GM20000 (cell line): Measurements from ENCODE around the gene SRP72.

Experiments used
- DNase-seq: peaks from one replicate; pipeline ENCODE4 v3.0.0; 2012; ENCODE audit warnings: low spot score
- TF ChIP-seq, protein P1 (sequence below): IDR thresholded peaks from 2 replicates; pipeline ENCODE4 v1.5.1; 2012; ENCODE audit warnings: mild to moderate bottlenecking, control low read depth; ENCODE audit errors: extremely low read depth, missing control alignments

Gene SRP72

DNA sequence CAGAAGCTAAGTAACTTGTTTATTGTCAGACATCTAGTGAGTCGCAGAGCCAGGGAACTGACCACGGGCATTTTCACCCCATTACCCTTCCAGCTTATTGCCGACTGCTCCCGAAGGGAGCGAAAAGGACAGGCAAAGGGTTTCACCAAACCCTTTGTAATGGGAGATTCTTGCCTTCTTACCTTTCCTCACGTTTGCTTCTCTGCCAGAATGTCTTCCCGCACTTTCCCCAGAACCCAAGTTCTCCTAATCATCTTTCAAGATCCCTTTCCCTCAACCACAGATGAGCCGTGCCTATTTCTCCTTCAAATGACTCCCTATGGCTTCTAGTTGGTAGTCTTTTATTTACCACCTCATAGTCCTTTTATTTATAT, 520 bp upstream of the SRP72 start:
- TF ChIP-seq, protein P1, sequence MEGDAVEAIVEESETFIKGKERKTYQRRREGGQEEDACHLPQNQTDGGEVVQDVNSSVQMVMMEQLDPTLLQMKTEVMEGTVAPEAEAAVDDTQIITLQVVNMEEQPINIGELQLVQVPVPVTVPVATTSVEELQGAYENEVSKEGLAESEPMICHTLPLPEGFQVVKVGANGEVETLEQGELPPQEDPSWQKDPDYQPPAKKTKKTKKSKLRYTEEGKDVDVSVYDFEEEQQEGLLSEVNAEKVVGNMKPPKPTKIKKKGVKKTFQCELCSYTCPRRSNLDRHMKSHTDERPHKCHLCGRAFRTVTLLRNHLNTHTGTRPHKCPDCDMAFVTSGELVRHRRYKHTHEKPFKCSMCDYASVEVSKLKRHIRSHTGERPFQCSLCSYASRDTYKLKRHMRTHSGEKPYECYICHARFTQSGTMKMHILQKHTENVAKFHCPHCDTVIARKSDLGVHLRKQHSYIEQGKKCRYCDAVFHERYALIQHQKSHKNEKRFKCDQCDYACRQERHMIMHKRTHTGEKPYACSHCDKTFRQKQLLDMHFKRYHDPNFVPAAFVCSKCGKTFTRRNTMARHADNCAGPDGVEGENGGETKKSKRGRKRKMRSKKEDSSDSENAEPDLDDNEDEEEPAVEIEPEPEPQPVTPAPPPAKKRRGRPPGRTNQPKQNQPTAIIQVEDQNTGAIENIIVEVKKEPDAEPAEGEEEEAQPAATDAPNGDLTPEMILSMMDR: no peak
- DNase-seq: peak; percentile 10

DNA sequence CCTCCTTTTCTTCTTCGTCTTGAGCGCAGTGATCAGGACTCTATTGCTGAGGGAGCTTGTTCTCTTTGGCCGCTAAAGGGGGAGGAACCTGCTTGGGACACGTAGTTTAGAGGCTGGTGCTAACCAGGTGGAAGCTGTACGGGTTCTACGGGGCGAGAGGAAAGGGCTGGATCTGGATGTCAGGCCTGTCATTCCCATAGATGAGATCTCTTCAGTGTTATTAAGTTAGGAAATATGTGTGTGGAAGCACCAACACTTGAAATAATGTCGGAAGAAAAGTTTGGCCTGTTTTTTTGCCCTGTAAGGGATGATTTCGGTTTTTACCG, 643 bp downstream of the SRP72 start:
- DNase-seq: peak; percentile 50
- TF ChIP-seq, protein P1: no peak

DNA sequence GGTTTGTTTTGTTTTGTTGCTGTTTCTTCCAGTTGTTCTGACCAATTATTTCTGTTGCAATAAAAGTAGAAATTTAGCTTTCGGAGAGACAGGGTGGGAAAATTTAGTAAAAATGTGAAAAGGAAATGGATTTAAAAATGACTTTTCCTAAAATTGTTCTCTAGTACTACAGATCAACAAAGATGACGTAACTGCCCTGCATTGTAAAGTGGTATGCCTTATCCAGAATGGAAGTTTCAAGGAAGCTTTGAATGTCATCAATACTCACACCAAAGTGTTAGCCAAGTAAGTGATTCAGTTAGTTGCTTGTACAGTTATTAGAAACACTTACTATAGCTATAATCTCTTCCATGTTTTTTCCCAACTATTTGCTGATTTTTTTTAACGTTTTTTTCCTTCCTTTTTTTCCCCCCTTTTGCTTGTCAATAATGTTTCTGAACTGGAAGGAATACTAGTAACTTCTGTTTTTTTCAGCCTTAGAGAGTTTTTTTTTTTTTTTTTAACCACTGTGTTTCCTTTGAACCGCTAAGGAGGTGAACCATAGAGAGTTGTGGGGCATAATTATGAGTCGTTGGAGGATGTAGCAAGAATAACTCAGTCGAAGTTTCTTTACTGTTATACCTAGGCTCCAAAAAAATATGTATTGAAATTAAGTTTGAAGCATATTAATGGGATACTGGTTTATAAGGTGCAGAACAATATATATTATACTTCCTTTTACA, 2.2 kb downstream of the SRP72 start:
- DNase-seq: no peak
- TF ChIP-seq, protein P1: no peak

DNA sequence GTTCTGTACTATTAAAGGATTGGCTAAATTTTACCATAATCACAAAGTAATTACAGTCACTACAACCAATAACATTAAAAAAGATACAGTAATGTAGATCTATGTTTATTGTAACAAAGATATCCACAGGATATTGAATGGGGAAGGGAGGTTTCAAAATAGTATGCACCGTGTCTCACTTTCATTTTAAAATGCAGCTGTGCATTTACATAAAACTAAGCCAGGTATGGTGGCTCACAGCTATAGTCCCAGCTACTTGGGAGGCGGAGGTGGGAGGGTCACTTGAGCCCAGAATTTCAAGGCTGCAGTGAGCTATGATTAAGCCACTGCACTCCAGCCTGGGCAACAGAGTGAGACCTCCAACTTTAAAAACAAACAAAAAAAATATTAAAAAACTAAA, 8.5 kb downstream of the SRP72 start:
- DNase-seq: peak; percentile 15

DNA sequence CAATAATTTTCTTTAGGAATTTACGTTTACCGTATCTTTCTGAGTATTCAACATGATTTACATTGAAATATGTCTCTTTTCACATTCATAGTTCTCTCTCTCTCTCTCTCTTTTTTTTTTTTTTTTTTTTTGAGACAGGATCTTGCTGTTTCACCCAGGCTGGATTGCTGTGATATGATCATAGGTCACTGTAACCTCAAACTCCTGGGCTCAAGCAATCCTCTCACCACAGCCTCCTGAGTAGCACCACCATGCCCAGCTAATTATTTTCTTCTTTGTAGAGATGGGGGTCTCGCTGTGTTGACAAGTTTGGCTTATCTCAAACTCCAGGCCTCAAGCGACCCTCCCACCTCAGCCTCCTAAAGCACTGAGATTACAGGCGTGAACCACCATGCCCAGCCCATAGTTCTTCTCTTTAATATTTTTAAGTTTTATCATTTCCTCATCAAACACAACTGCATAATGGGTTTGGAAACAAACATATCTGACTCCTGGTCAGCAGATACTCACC, 9.8 kb downstream of the SRP72 start:
- TF ChIP-seq, protein P1: no peak
- DNase-seq: no peak

More for the DNA sequence above, 8.5 kb downstream of the SRP72 start:
- TF ChIP-seq, protein P1: no peak

DNA sequence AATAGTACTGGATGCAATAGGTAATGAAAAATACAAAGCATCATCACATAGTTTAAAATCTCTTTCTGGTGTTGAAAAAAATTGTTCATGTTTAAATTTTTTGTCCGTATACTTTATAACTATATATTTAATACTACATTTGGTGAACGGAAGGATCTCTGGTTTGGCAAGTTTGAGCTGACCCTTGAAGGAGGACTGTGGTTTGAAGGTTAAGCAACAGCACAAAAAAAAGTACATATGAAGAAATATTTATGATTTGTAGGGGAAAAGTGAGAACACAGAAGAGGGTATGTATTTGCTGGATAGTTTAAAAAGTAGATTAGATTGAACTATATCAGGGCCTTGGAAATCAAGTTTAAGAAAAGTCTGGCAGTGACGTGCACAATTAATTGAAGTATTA, 13.3 kb downstream of the SRP72 start:
- TF ChIP-seq, protein P1: no peak
- DNase-seq: no peak

DNA sequence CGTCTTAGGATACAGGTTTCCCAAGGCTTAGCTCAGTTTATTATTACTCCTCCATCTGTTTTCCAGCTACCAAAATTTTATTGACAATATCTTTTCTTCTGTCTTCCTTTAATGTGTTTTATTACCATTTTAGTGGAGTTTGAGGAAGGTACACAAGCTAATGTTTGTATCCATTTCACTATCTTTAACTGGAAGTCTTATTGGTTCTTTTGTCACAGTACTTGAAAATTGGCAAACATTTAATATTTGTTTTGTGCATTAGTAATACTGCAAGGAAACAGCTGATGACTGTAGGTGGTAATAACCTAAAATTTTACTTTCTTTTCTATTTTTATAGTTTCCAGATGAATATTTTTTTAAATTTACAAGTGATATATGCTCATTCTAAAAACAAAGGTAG, 28.8 kb downstream of the SRP72 start:
- DNase-seq: no peak
- TF ChIP-seq, protein P1: no peak
